T-helper 1 cell (primary cell): ENCODE data around the gene ULBP1.
"Not testable (repeated sequence)": the region's sequence is repeated elsewhere in the genome, so short reads cannot be mapped to it uniquely, and the experiment has no call there.

Source experiments
- DNase-seq, 5 donors: peaks; one replicate each; pipeline ENCODE4 v3.0.0-alpha.2; 2012 to 2020

The ULBP1 gene

GRCh38 chr6:150008588-150008987, 44.8 kb downstream of the ULBP1 start:
- no peak for DNase-seq

GRCh38 chr6:150012846-150013784, 49.4 kb downstream of the ULBP1 start:
- DNase-seq = not testable (repeated sequence)

GRCh38 chr6:150013785-150014622, 50.3 kb downstream of the ULBP1 start:
- DNase-seq = not testable (repeated sequence)

DNA sequence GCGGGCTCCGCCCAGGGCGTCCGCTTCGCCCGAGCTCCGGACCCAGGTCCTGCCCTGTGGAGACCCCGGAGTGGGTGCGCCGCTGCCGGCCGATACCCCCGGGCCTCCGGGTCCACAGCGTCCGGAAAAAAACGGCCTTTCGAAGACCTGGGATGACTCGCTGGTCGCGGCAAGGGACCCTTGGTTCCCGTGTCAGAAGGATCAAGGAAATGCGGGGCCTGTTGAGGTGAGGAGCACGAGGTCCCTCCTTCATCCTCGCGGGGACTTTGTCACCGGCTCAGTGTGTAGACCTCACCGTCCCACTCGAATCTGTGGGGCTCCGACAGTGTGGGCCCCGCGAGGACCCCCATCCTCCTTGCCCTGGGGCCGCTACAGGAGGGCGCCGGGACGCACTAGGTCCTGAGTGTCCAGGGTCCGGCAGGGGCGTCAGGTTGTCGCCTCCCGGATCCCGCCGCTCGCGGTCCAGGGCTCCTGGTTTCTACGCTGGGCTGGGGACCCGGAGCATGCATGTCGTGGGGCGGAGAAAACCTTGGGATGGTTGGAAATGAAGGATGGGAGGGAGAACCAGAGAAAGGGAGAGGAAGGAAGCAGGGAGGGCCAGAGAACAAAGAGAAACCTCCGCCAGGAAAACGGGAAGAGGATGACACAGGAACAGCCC, 51.0 kb downstream of the ULBP1 start:
- not testable (repeated sequence) for DNase-seq

- DNase-seq = not testable (repeated sequence)
Measured at GRCh38 chr6:150015281-150016001, 51.7 kb downstream of the ULBP1 start.

DNA sequence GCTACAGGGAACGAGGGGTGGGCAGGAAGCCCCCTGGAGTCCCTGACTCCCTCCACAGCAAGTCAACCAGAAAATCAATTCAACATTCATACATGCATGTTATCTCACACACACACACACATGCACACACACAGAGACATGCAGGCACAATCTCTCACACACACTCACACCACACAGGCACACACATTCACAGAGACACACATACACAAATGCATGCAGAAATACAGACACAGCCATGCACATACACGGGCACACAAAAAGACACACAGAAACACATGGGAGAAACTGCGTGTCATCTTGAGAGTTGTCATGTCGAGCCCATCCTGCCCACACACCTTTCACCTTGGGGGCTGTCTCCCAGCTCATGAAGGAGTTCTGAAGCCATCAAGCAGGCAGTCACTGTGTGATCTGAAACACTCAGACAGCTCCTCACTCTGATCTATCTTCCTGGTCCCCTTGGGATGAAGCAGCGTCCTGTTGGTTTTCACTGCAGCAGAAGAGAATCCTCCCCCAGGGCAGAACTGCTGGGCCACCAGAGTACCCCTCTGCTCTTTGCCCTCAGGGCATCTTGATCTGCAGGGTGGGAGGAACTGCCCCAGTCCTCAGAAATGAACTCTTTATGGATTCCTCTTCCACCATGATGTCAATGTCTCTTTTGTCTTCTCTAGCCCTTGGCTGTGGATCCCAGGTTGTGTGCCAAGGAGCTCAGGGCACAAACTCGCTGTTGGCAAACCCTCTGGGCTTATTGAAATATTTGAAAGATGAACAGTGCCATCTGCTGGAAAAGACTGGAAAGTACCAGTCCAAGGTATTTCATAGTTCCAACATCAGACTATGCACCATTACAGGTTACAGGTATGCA, 52.8 kb downstream of the ULBP1 start:
- peak in 4 of 5 donors; percentile 23 to 60 (median 54) for DNase-seq

DNA sequence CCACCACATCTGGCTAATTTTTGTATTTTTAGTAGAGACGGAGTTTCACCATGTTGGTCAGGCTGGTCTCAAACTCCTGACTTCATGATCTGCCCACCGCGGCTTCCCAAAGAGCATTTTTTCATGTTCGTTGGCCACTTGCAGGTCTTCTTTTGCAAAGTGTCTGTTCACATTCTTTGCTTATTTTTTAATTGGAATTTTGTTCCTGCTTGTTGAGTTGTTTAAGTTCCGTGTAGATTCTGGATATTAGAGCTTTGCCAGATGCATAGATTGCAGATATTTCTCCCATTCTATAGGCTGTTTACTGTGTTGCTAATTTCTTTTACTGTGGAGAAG, 53.4 kb downstream of the ULBP1 start:
- not testable (repeated sequence) for DNase-seq

DNA sequence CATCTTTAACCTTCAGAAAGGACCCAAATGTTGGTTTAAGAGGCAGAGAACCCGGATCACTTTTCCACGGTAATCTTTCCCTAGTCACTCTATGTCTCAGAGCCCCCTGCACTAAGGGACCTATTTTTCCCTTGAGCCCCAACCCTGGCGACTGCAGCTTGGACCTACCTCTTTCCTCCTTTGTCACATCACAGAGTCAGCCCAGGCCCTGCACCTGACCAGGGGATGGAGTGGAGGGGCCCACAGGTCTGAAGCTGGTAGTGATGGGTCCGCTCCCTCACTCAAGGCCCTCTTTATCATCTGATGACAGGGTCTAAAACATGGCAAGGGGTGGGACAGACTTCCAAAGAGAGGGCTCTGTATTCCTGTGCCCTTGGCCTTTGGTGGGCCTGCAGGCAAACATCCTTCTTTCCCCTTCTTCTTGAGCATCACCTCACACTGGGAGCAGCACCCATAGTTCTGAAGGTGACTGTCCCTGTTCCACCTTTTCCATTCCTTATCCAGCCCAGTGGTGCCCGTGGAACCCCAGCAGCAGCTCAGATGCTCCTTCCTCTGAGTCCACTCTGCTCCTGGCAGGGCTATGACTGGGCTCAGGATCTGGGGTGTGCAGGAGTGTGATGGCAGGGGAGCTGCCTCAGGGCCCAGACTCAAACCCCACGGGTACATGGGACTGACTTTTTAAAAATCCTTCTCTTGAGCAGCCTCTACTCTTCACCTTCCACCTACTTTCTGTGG, 55.3 kb downstream of the ULBP1 start:
- DNase-seq = no peak

- DNase-seq = not testable (repeated sequence)
Measured at GRCh38 chr6:150021870-150022269, 58.1 kb downstream of the ULBP1 start.
